ENCODE data around the gene LBHD2. TPM values are rescaled to one million over a fixed set of nuclear protein-coding genes. Genes with fewer than 3 reads are reported as not detected.

LBHD2 gene
- total RNA-seq, 1 donor from 2014 or later: not detected

DNA sequence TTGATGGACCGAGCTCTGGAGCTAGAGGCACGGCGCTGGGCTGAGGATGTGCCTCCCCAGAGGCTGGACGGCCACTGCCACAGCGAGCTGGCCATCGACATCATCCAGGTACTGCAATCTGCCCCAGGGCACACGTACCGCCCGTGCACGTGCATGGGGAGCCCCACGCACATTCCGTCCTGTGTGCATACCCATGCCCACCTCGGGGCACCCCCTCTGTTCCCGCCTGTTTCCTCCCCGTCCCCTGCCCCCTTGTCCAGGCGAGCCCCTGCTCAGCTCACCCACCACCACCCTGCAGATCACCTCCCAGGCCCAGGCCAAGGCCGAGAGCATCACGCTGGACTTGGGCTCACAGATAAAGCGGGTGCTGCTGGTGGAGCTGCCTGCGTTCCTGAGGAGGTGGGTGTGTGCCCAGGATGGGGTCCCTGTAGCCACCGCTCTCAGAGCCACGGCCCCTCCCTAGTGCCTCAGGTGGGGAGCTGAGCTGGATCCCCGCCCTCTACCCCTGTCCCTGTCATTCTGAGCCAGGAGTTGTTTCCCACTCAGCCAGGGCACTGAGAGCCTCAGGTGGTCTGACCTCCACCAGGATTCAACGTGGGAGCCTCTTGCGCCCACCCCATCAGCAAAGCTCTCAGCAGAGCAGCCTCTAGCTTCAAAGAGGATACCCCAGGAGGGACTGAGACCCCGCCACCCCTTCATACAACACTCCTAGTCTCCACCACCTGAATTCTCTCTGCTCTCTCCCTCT, 46.2 kb downstream of the LBHD2 start:
- Mint-ChIP-seq H3K27me3 (ENCODE audit: low read depth, unreplicated experiment) (peaks cover 22% of the 10 kb centered on the region), H3K4me3 (ENCODE audit: unreplicated experiment) (peak overlapping the region; percentile 27), H3K27ac (ENCODE audit: unreplicated experiment) (no peak overlapping the region), H3K9me3 (ENCODE audit: unreplicated experiment) (no peaks in the 10 kb centered on the region), H3K36me3 (ENCODE audit: low read depth, unreplicated experiment) (peaks cover 21% of the 10 kb centered on the region), H3K4me1 (ENCODE audit: low read depth, unreplicated experiment) (peaks cover 15% of the 10 kb centered on the region)
- no peaks in the 10 kb centered on the region for H3K79me2 ChIP-seq (ENCODE audit: insufficient read depth, low read length)
- peaks cover 17% of the 10 kb centered on the region for H3K4me1 ChIP-seq (ENCODE audit: insufficient read depth, low read length)
- no peak for TF ChIP-seq EZH2 (IDR thresholded peaks at IDR 0.05; ENCODE audit: insufficient read depth, low read length)
- TF ChIP-seq, protein P1, sequence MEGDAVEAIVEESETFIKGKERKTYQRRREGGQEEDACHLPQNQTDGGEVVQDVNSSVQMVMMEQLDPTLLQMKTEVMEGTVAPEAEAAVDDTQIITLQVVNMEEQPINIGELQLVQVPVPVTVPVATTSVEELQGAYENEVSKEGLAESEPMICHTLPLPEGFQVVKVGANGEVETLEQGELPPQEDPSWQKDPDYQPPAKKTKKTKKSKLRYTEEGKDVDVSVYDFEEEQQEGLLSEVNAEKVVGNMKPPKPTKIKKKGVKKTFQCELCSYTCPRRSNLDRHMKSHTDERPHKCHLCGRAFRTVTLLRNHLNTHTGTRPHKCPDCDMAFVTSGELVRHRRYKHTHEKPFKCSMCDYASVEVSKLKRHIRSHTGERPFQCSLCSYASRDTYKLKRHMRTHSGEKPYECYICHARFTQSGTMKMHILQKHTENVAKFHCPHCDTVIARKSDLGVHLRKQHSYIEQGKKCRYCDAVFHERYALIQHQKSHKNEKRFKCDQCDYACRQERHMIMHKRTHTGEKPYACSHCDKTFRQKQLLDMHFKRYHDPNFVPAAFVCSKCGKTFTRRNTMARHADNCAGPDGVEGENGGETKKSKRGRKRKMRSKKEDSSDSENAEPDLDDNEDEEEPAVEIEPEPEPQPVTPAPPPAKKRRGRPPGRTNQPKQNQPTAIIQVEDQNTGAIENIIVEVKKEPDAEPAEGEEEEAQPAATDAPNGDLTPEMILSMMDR (IDR thresholded peaks at IDR 0.05; ENCODE audit: insufficient read depth, low read depth, low read length): no peak
- no peaks in the 10 kb centered on the region for H3K9me3 ChIP-seq (ENCODE audit: insufficient read depth, low read depth, low read length)
- DNase-seq (ENCODE audit: low read depth) (no peak), FAIRE-seq (no peak)
- H2AFZ ChIP-seq (ENCODE audit: low read depth, low read length): no peak overlapping the region
- H4K20me1 ChIP-seq (ENCODE audit: insufficient read depth, low read length): peaks cover 52% of the 10 kb centered on the region
- peak overlapping the region; percentile 66 for H3K4me2 ChIP-seq (ENCODE audit: low read length)
- no peak overlapping the region for H3K27ac ChIP-seq (ENCODE audit: low read depth, low read length)
- no peak overlapping the region for H3K4me3 ChIP-seq (ENCODE audit: insufficient read depth, low read depth, low read length)
- H3K36me3 ChIP-seq (ENCODE audit: insufficient read depth, low read length): no peaks in the 10 kb centered on the region
- no peak overlapping the region for H3K9ac ChIP-seq (ENCODE audit: low read length)
- H3K27me3 ChIP-seq (ENCODE audit: insufficient read depth, low read length): no peaks in the 10 kb centered on the region

DNA sequence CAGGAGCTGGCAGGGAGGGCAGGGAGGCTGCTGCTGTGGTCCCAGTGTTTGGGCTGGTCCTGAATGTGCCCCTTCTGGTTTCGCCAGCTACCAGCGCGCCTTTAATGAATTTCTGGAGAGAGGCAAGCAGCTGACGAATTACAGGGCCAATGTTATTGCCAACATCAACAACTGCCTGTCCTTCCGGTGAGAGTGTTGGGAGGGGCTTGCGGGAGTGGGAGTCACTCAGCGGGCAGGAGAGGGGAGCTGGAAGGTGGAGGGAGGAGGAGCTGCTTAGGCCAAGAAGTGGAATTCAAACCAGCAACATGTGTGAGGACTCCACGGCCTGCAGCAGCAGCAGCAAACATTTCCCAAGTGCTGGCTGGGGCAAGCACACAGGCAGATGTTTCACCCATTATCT, 47.0 kb downstream of the LBHD2 start:
- H3K27me3 Mint-ChIP-seq (ENCODE audit: low read depth, unreplicated experiment): peaks cover 20% of the 10 kb centered on the region
- H3K36me3 ChIP-seq (ENCODE audit: insufficient read depth, low read length): no peaks in the 10 kb centered on the region
- H3K36me3 Mint-ChIP-seq (ENCODE audit: low read depth, unreplicated experiment): peaks cover 20% of the 10 kb centered on the region
- H3K4me2 ChIP-seq (ENCODE audit: low read length): peak overlapping the region; percentile 66
- no peak for TF ChIP-seq EZH2 (IDR thresholded peaks at IDR 0.05; ENCODE audit: insufficient read depth, low read length)
- TF ChIP-seq, protein P1 (IDR thresholded peaks at IDR 0.05; ENCODE audit: insufficient read depth, low read depth, low read length): no peak
- no peak overlapping the region for H3K27ac ChIP-seq (ENCODE audit: low read depth, low read length)
- H3K4me1 Mint-ChIP-seq (ENCODE audit: low read depth, unreplicated experiment): peaks cover 15% of the 10 kb centered on the region
- no peak overlapping the region for H3K4me3 Mint-ChIP-seq (ENCODE audit: unreplicated experiment)
- H3K27me3 ChIP-seq (ENCODE audit: insufficient read depth, low read length): no peaks in the 10 kb centered on the region
- peaks cover 45% of the 10 kb centered on the region for H4K20me1 ChIP-seq (ENCODE audit: insufficient read depth, low read length)
- H3K79me2 ChIP-seq (ENCODE audit: insufficient read depth, low read length): no peaks in the 10 kb centered on the region
- no peaks in the 10 kb centered on the region for H3K9me3 ChIP-seq (ENCODE audit: insufficient read depth, low read depth, low read length)
- no peak overlapping the region for H3K9ac ChIP-seq (ENCODE audit: low read length)
- no peak overlapping the region for H3K27ac Mint-ChIP-seq (ENCODE audit: unreplicated experiment)
- no peak for FAIRE-seq
- no peak overlapping the region for H3K4me3 ChIP-seq (ENCODE audit: insufficient read depth, low read depth, low read length)
- no peak overlapping the region for H2AFZ ChIP-seq (ENCODE audit: low read depth, low read length)
- H3K4me1 ChIP-seq (ENCODE audit: insufficient read depth, low read length): peaks cover 17% of the 10 kb centered on the region
- DNase-seq (ENCODE audit: low read depth): peak; percentile 80
- H3K9me3 Mint-ChIP-seq (ENCODE audit: unreplicated experiment): no peaks in the 10 kb centered on the region

GRCh38 chr14:103131580-103131979, 47.6 kb downstream of the LBHD2 start:
- no peaks in the 10 kb centered on the region for H3K36me3 ChIP-seq (ENCODE audit: insufficient read depth, low read length)
- H3K9me3 Mint-ChIP-seq (ENCODE audit: unreplicated experiment): no peaks in the 10 kb centered on the region
- H3K4me3 ChIP-seq (ENCODE audit: insufficient read depth, low read depth, low read length): no peak overlapping the region
- no peak overlapping the region for H3K27ac Mint-ChIP-seq (ENCODE audit: unreplicated experiment)
- H3K27ac ChIP-seq (ENCODE audit: low read depth, low read length): no peak overlapping the region
- H3K79me2 ChIP-seq (ENCODE audit: insufficient read depth, low read length): no peaks in the 10 kb centered on the region
- H3K4me2 ChIP-seq (ENCODE audit: low read length): no peak overlapping the region
- peaks cover 18% of the 10 kb centered on the region for H3K4me1 Mint-ChIP-seq (ENCODE audit: low read depth, unreplicated experiment)
- H3K4me3 Mint-ChIP-seq (ENCODE audit: unreplicated experiment): no peak overlapping the region
- no peak for TF ChIP-seq EZH2 (IDR thresholded peaks at IDR 0.05; ENCODE audit: insufficient read depth, low read length)
- TF ChIP-seq, protein P1 (IDR thresholded peaks at IDR 0.05; ENCODE audit: insufficient read depth, low read depth, low read length): no peak
- H3K36me3 Mint-ChIP-seq (ENCODE audit: low read depth, unreplicated experiment): peaks cover 20% of the 10 kb centered on the region
- H3K9ac ChIP-seq (ENCODE audit: low read length): no peak overlapping the region
- H3K4me1 ChIP-seq (ENCODE audit: insufficient read depth, low read length): peaks cover 19% of the 10 kb centered on the region
- peaks cover 16% of the 10 kb centered on the region for H3K27me3 Mint-ChIP-seq (ENCODE audit: low read depth, unreplicated experiment)
- H3K9me3 ChIP-seq (ENCODE audit: insufficient read depth, low read depth, low read length): no peaks in the 10 kb centered on the region
- FAIRE-seq: no peak
- DNase-seq (ENCODE audit: low read depth): no peak
- H4K20me1 ChIP-seq (ENCODE audit: insufficient read depth, low read length): peaks cover 39% of the 10 kb centered on the region
- no peak overlapping the region for H2AFZ ChIP-seq (ENCODE audit: low read depth, low read length)
- H3K27me3 ChIP-seq (ENCODE audit: insufficient read depth, low read length): no peaks in the 10 kb centered on the region

Measured in astrocyte (in vitro differentiated cells and primary cell).